OCI-LY7 (cell line): ENCODE measurements around the gene GNPTG. TPM values are rescaled to one million over a fixed set of nuclear protein-coding genes. Genes with fewer than 3 reads are reported as not detected.

Source experiments
- BruUV-seq: library from RNA; stranded (reverse); fragments of 400-500 nt; replicated peaks from 2 replicates; lab custom pipeline; 2021; lab: Mats Ljungman, UMichigan
- CTCF ChIA-PET: fragments of 300-600 bp; sonication (Branson Sonifier 250); formaldehyde crosslinking; loops from one replicate; lab custom pipeline; 2022; ENCODE audit warnings: antibody characterized with exemption; ENCODE audit not compliant: unreplicated experiment; lab: Charles Lee
- POLR2A ChIA-PET: fragments of 300-600 bp; sonication (Branson Sonifier 250); formaldehyde crosslinking; loops from one replicate; lab custom pipeline; 2022; ENCODE audit warnings: antibody characterized with exemption; lab: Charles Lee
- DNase-seq: peaks from one replicate; pipeline ENCODE4 v3.0.0-alpha.2; 2015; ENCODE audit warnings: low spot score
- H2AFZ ChIP-seq: fragments of 200-600 bp; sonication (generic), shearing (Covaris generic); 2 replicates; pipeline ENCODE4 v1.6.1; 2014; ENCODE audit warnings: mild to moderate bottlenecking, antibody characterized with exemption, low read length, moderate library complexity
- H3K27ac ChIP-seq: fragments of 200-600 bp; sonication (generic); 2 replicates; pipeline ENCODE4 v1.5.1; 2014; ENCODE audit warnings: mixed run types, low read depth, mild to moderate bottlenecking, moderate library complexity, low read length, inconsistent platforms; ENCODE audit not compliant: poor library complexity, severe bottlenecking
- H3K36me3 ChIP-seq: fragments of 200-600 bp; sonication (generic); 2 replicates; pipeline ENCODE4 v1.6.1; 2014; ENCODE audit warnings: mild to moderate bottlenecking, antibody characterized with exemption, low read length, moderate library complexity, mixed read lengths; ENCODE audit not compliant: insufficient read depth
- H3K4me1 ChIP-seq: fragments of 200-600 bp; sonication (generic); 2 replicates; pipeline ENCODE4 v1.5.1; 2014; ENCODE audit warnings: mild to moderate bottlenecking, low read length; ENCODE audit not compliant: insufficient read depth, poor library complexity, severe bottlenecking
- H3K4me2 ChIP-seq: fragments of 200-600 bp; sonication (generic); 2 replicates; pipeline ENCODE4 v1.6.1; 2014; ENCODE audit warnings: mild to moderate bottlenecking, low read length
- H3K4me3 ChIP-seq: fragments of 200-600 bp; sonication (generic); 2 replicates; pipeline ENCODE4 v1.5.1; 2014; ENCODE audit warnings: mild to moderate bottlenecking, low read depth, low read length; ENCODE audit not compliant: poor library complexity, severe bottlenecking
- H3K79me2 ChIP-seq: fragments of 200-600 bp; sonication (generic); 2 replicates; pipeline ENCODE4 v1.6.1; 2016; ENCODE audit warnings: low read depth, mild to moderate bottlenecking, low read length, moderate library complexity, mixed read lengths; ENCODE audit not compliant: insufficient read depth
- H3K9me2 ChIP-seq: fragments of 200-600 bp; sonication (generic); 2 replicates; pipeline ENCODE4 v1.6.1; 2016; ENCODE audit warnings: mild to moderate bottlenecking, low read length, mixed read lengths; ENCODE audit not compliant: insufficient read depth
- H3K9me3 ChIP-seq: fragments of 200-600 bp; sonication (generic); 2 replicates; pipeline ENCODE4 v1.6.1; 2014; ENCODE audit warnings: mild to moderate bottlenecking, mixed run types, low read length, mixed read lengths
- H4K20me1 ChIP-seq: fragments of 200-600 bp; sonication (generic); 2 replicates; pipeline ENCODE4 v1.6.1; 2014; ENCODE audit warnings: mild to moderate bottlenecking, antibody characterized with exemption, low read length, moderate library complexity, mixed read lengths; ENCODE audit not compliant: insufficient read depth
- EZH2phosphoT487 ChIP-seq: fragments of 200-600 bp; sonication (generic); IDR thresholded peaks from 2 replicates; pipeline ENCODE4 v1.6.1; 2018; ENCODE audit warnings: low read depth, borderline replicate concordance, mild to moderate bottlenecking, mixed run types, antibody characterized with exemption, low read length, moderate library complexity, mixed read lengths
- intact Hi-C: fragments of 100-400 bp; cut with micrococcal nuclease; formaldehyde crosslinking; loops from one replicate; pipeline ENCODE4 v1.10.0; 2022; ENCODE audit not compliant: unreplicated experiment
- total RNA-seq, 2 experiments: library from RNA; depleted of rRNA in 1 of 2; stranded (reverse); fragments of >200 nt in 1 of 2; shearing (Covaris generic) in 1 of 2; gene quantifications; 2 replicates each; pipeline ENCODE4 v1.2.3, GENCODE V29; 2014 to 2022
- TF ChIP-seq, protein P1 (sequence below): fragments of 200-600 bp; sonication (generic); conservative IDR thresholded peaks from 2 replicates; pipeline ENCODE4 v1.5.1; 2014; ENCODE audit warnings: mild to moderate bottlenecking, antibody characterized with exemption, low read length, moderate library complexity, mixed read lengths

GNPTG gene
- total RNA-seq, 2 experiments from 2014 or later: 21.3 to 24.1 TPM

DNA sequence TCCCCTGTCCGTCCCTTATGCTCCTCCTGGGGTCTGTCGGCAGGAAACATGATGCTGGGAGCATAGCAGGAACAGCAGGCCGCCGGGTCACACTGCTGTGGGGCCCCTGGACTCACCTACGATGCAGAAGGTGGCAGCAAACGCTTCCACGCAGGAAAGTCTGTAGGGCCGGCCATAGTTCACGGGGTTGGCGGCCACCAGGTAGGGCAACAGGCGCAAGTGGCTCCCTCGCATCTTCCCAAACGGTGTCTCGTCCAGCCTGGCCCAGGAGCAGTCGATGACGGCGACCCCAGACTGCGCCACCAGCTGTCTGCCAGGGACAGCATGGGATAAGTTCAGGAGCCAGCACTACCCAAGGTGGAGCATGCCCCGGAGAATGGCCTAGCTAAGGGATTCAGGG lies 1.0 kb upstream of the GNPTG start:
- no peak overlapping the region for H3K27ac ChIP-seq
- no peaks in the 10 kb centered on the region for H3K9me3 ChIP-seq
- CTCF ChIA-PET: no interaction called here
- POLR2A ChIA-PET: no interaction called here
- H4K20me1 ChIP-seq: no peaks in the 10 kb centered on the region
- peaks cover 15% of the 10 kb centered on the region for H3K79me2 ChIP-seq
- no TSS peak for BruUV-seq
- no peak for DNase-seq
- H3K4me2 ChIP-seq: peak overlapping the region; percentile 96
- intact Hi-C loops: no loop called here
- no peak overlapping the region for H2AFZ ChIP-seq
- no peak for TF ChIP-seq EZH2phosphoT487
- TF ChIP-seq, protein P1, sequence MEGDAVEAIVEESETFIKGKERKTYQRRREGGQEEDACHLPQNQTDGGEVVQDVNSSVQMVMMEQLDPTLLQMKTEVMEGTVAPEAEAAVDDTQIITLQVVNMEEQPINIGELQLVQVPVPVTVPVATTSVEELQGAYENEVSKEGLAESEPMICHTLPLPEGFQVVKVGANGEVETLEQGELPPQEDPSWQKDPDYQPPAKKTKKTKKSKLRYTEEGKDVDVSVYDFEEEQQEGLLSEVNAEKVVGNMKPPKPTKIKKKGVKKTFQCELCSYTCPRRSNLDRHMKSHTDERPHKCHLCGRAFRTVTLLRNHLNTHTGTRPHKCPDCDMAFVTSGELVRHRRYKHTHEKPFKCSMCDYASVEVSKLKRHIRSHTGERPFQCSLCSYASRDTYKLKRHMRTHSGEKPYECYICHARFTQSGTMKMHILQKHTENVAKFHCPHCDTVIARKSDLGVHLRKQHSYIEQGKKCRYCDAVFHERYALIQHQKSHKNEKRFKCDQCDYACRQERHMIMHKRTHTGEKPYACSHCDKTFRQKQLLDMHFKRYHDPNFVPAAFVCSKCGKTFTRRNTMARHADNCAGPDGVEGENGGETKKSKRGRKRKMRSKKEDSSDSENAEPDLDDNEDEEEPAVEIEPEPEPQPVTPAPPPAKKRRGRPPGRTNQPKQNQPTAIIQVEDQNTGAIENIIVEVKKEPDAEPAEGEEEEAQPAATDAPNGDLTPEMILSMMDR: no peak
- peaks cover 15% of the 10 kb centered on the region; the same call in 1 of the 2 replicates for H3K36me3 ChIP-seq
- peaks cover 16% of the 10 kb centered on the region for H3K4me1 ChIP-seq
- H3K4me3 ChIP-seq: peak overlapping the region; percentile 83
- H3K9me2 ChIP-seq: no peaks in the 10 kb centered on the region

DNA sequence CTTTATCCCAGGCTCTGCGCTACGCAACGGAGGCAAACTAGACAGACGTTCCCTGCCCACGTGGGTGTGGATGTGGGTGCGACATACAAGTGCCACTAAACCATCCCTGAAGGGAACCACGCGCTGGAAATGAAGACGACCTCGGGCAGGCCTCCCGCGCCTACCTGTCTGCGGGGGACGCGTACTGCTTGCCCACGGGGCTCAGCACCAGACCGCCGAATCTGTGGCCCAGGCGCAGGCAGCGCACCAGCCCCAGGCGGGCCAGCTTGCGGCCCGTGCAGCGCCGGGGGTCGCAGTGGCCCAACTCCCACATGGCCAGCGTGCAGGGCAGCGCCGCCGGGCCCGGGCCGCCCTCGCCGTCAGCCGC lies 533 bp upstream of the GNPTG start:
- Histone ChIP-seq H3K4me3 (peak overlapping the region; percentile 83), H3K9me3 (no peaks in the 10 kb centered on the region), H4K20me1 (no peaks in the 10 kb centered on the region), H3K36me3 (peaks cover 15% of the 10 kb centered on the region; the same call in 1 of the 2 replicates), H3K9me2 (no peaks in the 10 kb centered on the region), H2AFZ (peak overlapping the region; percentile 26), H3K27ac (no peak overlapping the region), H3K79me2 (peaks cover 15% of the 10 kb centered on the region), H3K4me2 (peak overlapping the region; percentile 96), H3K4me1 (peaks cover 16% of the 10 kb centered on the region)
- intact Hi-C loops: no loop called here
- BruUV-seq: TSS peak; percentile 84
- TF ChIP-seq EZH2phosphoT487: no peak
- TF ChIP-seq, protein P1: no peak
- ChIA-PET POLR2A (no interaction called here), CTCF (no interaction called here)
- no peak for DNase-seq

DNA sequence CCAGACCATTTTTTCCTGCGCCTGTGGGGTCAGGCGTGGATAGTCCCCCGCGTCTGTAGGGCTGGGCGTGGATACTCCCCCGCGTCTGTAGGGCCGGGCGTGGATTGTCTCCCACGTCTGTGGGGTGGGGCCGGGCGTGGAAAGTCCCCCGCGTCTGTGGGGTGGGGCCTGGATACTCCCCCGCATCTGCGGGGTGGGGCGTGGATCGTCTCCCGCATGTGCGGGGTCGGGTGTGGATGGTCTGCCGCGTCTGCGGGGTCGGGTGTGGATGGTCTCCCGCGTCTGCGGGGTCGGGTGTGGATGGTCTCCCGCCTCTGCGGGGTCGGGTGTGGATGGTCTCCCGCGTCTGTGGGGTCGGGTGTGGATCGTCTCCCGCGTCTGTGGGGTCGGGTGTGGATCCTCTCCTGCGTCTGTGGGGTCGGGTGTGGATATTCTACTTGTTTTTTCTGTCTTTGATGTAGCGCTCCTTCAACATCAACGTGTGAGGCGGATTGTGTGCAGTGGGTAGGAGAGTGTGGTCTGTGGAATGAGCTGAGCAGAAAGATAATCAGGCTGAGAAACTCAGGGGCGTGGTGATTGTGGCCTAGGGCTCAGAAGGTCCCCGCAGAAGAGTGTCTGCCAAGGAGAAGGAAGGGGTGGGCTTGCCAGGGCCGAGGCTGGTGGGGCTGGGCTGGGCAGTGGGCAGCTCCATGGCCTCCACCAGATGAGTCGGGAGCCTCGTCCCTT lies 3.2 kb downstream of the GNPTG start:
- H2AFZ ChIP-seq: no peak overlapping the region
- no peaks in the 10 kb centered on the region for H4K20me1 ChIP-seq
- intact Hi-C loops: no loop called here
- no peak for TF ChIP-seq EZH2phosphoT487
- TF ChIP-seq, protein P1: no peak
- no peaks in the 10 kb centered on the region for H3K9me2 ChIP-seq
- no TSS peak for BruUV-seq
- no peak overlapping the region for H3K27ac ChIP-seq
- H3K4me1 ChIP-seq: peaks cover 16% of the 10 kb centered on the region
- H3K4me2 ChIP-seq: no peak overlapping the region
- H3K79me2 ChIP-seq: peaks cover 15% of the 10 kb centered on the region
- ChIA-PET POLR2A (no interaction called here), CTCF (no interaction called here)
- DNase-seq: no peak
- no peak overlapping the region for H3K4me3 ChIP-seq
- H3K9me3 ChIP-seq: no peaks in the 10 kb centered on the region
- peaks cover 4% of the 10 kb centered on the region; the same call in 1 of the 2 replicates for H3K36me3 ChIP-seq
